OCI-M1 (cell line): ENCODE measurements around the gene FCMR.

ENCODE experiments used
- DNase-seq: peaks from one replicate; lab custom pipeline; 2025; lab: John Stamatoyannopoulos, UW

FCMR gene

DNA sequence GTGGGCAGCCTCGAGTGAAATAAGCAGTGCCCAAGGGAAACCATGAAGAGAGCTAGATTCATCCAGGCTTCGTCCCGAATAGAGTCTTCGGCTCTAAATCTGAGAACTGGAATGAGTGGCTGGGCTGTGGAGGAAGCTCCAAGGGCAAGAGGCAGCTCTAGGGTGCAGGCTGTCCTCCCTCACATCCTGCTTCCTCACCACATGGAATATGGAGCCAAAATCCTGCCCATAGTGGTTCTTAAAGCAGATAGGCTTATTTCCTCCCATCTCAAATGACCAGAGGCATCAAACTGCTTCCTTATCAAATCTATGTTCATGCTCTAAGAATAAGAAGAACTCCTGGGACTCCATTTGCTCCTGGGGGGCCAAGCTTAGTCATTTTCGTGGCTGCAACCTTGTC is 22.0 kb downstream of the FCMR start:
- DNase-seq: no peak

DNA sequence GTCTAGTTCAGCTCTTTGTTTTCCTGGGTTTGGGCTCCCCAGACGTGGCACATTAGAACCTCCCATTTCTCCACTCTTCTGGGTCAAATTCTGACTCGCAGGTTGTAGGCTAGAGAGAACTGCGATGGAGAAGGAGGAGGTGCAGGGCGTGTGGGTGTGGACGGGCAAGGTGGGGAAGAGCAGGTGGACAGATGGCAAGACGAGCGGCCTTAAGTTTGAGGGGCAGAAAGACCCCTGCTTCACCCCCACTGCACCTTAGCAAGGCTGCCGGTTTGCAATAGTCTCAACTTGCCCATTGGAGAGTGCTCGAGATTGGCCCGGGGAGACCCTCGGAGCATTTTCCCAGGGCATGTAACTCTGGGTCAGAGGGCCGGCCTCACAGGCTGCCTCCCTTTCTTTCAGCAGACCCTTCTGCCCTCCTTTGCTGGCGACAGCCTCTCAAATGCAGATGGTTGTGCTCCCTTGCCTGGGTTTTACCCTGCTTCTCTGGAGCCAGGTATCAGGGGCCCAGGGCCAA is 22.8 kb downstream of the FCMR start:
- DNase-seq: no peak

DNA sequence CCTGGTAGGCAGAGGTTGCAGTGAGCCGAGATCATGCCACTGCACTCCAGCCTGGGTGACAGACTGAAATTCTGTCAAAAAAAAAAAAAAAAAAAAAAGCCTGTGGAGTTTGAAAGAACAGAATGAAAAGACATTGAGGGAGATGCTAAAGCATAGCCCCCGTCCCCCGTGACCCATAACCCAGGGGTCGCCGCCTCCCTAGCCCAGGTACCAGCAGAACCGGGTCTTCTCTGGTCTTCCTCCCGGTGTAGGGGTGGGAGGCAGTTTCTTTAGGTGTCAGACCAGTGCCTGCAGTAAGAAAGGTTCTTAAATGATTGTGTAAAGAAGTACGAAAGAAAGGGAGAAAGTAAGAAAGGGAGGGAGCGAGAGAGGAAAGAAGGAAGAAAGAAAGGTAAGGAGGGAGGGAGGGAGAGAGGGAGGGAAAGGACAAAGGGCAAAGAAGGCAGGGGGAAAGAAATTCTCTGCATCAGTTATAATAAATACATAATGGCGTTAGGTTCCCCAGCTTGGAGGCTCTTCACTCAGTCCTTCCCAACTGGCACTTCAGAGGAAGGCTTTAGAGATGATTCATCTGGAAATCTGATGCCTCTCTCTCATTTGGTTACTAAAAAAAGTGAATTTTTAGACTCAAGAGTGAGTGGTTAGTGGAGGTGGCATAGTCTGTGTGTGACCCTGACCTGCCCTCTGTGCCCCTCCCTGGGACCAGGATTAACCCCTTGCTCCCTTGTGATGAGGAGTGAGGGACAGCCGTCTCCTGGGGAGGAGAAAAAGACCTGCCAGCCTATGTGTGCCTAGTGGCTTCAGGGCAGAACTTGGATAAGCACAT is 23.4 kb downstream of the FCMR start:
- no peak for DNase-seq

DNA sequence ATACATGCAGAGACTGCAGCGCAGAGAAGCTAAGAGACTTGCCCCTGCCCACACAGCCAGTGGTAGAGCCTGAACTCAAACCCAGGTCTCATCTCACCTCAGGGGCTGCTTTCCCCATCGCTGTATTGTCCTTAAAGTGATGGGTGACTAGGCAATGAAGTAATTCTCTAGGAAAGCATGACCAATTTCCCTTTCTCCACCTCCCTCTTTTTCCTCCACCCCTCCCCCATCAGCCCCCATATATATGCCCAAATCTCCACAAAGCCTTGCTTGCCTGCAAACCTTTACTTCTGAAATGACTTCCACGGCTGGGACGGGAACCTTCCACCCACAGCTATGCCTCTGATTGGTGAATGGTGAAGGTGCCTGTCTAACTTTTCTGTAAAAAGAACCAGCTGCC is 24.6 kb downstream of the FCMR start, which contains the start of gene IL24:
Gene IL24 (plus strand): TSS at position 269 of the 400 bp plus-strand sequence. CDS start 390 bp downstream, outside the sequence.
- DNase-seq: no peak

DNA sequence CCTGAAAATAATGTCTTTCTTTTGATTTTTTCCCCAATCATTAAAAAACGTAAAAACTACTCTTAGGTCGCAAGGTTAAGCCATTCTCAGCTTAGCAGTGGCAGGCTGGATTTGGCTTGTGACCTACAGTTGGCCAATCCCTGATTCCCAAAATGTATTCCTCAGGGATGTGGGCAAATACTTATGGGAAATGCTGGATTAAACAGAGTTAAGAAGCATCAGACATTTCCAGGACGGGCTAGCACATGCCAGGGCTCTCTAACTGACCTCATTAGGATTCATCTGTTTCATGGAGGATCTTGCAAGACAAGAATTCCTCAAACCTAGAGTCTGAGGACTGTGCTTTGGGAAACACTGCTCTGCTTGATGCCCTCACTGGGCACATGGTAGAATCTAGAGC is 25.5 kb downstream of the FCMR start:
- DNase-seq: no peak

DNA sequence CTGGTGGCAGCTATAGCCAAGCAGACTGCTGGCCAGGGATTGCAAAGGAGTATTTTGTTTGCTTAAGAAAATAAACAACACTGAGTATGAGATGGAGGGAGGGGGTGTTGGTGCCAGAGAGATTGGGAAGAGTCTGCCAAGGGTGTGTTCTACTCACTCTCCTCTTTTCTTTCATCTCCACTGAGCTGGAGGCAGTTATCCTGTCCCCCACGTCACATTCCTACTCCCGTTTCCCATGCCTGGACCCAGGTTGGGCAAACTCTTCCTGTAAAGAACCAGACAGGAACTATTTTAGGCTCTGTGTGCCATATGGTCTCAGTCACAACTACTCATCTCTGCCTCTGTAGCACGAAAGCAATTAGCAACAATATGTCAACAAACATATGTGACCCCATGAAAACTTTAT is 25.9 kb downstream of the FCMR start:
- DNase-seq: no peak

DNA sequence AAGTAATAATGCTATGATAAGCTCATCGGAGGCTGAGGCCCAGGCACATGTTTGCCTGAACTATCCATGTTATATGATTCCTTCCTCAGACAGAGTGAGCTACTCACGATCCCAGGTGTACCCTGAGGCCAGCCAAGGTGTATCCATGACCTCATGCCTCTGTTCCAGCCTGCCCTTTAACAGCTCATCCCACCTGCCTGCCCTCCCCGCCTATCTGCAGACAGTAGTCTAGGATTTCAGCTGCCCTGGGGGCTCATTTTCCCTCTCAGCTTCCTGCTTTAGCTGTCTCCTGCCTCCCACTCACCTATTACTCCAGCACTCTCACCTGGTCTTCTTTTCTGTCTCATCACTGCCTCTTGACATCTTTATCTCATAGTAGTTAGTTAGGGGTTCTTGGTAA is 26.4 kb downstream of the FCMR start:
- DNase-seq: no peak

DNA sequence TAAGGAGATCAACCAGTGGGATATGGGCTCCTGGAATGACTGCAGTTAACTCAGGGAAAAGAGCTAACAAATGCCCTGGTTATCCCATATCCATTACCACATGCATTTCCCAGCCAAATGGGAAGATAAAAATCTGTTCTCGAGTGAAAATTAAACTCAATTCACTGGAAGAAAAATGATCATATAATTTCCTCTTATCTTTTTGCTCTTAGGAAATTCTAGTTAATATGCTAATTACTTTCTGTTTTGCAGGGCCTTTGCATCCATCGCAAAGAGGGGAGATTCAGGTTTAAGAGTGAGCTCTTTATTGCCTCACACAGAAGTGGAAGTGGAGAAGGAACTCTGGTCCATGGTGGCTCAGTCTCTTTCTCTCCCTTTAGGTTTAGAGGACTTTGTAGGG is 28.4 kb downstream of the FCMR start:
- DNase-seq: no peak

DNA sequence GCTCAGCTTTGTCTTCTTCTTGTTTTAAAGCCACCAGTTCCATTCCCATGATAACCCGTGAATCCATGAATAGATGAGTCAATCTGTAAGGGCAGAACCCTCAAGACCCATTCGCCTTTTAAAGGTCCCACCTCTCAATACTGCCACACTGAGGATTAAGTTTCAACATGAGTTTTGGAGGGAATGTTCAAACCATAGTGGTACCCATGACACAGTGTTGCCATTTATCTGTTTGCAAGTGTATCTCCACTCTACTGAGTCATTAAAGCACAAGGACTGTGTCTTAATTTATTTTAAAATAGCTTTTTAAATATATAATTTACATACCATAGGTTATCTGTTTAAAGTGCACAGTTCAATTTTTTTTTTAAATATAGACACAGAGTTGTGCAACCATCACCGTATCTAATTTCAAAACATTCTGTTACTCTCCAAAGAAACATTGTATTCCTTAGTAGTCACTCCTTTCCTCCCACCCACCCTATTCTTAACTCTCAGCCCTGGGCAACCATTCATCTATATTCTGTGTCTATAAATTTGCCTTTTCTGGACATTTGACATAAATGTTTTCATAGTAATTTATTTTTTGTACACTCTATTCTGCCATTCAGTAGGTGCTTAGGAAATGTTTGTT is 29.3 kb downstream of the FCMR start:
- DNase-seq: no peak

DNA sequence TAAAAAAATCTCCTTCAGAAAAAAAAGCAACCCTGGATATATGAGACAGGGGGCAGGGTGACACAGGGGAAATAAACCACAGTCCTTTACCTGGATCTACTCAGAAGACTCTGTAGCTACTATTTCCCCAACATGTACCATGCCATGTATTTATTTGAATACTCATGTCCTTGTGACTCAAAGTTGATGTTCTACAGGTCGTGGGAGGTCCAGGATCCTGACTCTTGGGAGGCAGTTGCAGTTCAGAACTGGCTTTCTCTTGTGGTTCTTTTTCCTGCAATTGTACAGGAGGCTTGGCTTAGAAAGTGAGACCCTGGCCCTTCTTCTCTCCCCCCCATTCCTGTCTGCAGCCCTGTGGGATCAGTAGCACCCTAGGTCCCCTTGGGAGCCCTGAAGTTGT is 30.3 kb downstream of the FCMR start:
- no peak for DNase-seq

DNA sequence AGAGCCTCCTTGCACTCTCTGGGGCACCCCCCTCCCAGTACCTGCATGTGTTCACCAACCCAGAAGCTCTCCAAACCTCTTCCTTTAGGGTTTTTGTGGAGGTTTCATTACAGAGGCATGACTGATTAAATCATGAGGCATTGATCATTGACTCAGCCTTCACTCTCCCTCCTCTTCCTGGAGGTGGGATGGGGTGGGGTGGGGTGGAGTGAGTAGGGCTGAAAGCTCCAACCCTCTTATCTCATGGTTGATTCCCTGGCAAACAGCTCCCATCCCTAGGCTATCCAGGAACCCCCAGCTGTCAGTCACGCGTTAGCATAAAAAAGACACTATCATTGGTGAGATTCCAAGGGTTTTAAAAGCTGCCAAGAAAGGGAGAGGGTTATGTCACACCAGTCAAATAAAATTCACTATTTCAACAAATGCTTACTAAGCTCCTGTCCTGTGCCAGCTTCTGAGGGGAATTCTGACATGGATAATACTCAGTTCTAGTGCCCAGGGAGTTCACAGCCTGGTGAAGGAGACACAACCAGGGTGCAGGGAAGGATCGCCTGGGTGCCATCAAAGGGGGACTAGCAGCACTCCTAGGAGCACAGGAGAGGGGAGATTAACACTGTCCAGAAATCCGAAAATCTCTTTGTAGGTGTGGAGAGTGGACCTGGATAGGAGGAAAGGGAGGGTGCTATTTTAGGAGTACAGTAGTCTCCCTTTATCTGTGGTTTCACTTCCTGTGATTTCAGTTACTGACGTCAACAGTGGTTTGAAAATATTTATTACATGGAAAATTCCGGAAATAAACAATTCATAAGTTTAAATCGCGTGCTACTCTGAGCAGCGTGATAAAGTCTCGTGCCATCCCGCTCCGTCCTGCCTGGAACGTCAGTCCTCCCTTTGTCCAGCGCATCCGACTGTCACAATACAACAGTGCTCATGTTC is 31.3 kb downstream of the FCMR start:
- DNase-seq: peak; percentile 33

DNA sequence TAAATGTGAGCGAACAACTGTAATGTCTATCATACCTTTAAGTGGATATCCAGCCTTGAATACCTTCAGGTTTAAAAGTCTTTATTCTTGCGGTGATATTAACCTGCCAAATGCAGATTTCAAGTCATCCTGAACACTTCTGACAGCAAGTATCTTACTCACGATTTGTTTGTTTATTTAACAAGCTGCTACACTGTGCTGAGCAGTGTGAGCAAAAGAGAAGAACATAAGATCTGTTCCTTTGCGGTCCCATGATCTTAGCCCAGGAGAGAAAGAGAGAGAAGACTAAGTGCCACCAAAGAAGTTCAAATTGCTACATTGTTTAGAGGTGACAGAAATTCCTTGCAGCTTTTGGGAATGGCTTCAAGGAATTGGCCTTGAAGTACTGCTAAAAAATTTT is 34.0 kb downstream of the FCMR start:
- DNase-seq: no peak

DNA sequence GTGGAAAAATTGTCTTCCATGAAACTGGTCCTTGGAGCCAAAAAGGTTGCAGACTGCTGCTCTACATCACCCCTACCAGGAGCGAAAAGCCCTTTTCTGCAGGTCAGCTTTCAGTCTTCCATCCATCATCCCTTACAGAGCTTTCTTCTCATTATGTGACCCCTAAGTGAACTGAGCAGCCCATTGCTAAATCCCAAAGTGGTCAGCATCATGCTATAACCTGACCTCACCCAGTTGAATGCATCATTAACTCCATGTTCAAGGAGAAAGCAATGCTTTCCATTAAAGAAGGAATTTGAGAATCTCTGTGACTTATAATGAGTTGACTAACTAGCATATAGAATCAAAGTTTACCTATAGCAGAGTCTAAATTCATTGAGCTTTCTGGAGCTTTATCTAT is 34.9 kb downstream of the FCMR start:
- DNase-seq: no peak

DNA sequence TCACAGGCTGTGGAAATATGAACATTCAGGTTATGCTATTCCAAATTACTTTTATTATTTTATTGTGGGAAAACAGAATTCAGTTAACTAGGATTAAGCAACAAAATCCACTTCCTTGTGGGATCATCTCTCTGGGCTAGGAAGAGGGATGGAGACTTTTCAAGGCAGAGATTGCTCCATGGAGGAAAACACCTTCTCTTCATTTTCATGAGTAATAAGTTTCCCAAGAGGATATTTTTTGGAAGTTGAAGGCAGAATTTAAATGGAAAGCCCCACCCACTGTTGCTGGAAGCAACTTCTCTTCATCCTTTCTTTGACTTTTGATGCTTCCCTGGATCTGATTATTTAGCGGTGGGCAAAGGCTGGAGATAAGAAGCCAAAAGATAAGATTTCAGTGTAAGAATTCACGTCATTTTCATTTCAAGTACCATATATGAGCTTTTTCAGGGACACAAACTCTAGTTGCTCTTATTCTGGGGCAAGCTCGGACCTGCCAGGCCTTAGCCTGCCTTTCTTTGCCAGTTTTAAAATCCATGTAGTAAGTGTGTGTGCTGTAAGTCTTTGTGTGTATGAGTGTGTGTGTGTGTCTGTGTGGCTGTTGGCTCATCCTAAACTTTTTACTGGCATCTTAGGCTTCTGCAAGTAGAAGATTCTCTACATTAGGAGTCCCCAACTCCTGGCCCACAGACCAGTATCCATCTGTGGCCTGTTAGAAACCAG is 36.2 kb downstream of the FCMR start:
- no peak for DNase-seq

DNA sequence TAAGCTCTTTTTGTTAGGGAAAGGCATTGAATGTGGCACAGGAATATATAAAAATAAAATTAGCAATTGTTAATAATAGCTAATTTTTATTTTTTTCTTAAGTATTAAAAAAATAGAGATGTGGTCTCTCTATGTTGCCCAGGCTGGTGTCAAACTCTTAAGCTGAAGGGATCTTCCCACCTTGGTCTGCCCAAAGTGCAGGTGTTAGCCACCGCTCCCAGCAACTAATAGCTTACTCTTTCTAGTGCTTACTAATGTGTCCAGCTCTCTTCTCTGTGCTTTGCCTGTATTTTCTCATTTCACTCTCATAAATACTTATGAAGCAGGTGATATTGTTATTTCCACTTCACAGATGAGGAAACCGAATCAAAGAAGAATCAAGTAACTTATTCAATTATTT is 37.9 kb downstream of the FCMR start:
- DNase-seq: no peak

DNA sequence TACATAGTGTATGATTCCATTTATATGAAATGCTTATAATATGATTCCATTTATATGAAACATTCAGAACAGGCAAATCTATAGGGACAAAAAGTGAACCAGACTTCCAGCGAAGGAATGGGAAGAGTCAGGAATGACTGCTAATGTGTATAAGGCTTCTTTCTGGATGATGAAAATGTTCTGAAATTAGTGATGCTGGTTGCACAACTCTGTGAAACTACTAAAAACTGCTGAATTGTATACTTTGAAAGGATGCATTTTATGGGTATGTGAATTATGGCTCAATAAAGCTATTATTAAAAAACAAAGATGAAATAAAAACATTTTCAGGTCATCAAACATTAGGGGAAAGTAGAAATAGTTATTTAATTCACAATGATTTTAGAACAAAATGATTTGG is 38.6 kb downstream of the FCMR start:
- no peak for DNase-seq

DNA sequence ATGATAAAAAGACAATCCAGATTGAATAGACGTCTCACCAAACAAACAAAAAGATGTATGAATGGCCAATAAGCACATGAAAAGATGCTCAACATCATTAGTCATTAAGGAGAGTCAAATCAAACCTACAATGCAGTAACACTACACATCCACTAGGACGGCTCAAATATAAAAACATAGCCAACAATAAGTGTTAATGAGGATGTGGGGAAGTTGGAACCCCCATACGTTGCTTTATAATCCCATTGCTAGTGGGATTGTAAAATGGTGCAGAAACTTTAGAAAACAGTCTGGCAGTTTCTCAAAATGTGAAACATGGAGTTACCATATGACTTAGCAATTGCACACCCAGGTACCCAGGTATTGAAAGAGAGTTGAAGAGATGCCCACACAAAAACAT is 39.2 kb downstream of the FCMR start:
- DNase-seq: no peak

DNA sequence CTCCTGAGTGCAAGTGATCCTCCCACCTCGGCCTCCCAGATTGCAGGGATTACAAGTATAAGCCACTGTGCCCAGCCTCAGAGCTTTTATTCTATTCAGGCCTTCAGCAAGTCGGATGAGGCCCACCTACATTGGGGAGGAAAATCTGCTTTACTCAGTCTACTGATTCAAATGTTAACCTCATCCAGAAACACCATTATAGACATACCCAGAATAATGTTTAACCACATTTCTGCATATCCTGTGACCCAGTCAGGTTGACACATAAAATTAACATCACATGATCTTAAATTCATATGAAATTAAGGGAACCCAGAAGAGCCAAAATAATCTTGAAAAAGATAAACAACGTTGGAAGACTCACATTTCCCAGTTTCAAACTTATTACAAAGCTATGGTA is 41.4 kb downstream of the FCMR start:
- DNase-seq: no peak

DNA sequence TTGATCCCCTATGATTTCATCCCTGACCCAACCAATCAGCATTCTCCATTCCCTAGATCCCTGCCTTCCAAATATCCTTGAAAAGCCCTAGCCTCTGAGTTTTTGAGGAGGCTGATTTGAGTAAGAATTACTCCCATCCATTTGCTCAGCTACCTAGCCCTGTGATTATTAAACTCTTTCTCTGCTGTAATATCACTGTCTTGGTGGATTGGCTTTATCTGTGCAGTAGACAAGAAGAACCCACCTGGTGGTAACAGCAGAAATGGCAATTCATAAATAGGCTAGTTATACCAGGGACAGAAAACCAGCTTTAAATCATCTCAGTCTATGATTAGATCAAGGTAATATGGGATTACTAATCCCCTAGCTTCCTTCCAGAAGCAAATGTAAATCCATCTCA is 43.3 kb downstream of the FCMR start:
- DNase-seq: peak; percentile 64

DNA sequence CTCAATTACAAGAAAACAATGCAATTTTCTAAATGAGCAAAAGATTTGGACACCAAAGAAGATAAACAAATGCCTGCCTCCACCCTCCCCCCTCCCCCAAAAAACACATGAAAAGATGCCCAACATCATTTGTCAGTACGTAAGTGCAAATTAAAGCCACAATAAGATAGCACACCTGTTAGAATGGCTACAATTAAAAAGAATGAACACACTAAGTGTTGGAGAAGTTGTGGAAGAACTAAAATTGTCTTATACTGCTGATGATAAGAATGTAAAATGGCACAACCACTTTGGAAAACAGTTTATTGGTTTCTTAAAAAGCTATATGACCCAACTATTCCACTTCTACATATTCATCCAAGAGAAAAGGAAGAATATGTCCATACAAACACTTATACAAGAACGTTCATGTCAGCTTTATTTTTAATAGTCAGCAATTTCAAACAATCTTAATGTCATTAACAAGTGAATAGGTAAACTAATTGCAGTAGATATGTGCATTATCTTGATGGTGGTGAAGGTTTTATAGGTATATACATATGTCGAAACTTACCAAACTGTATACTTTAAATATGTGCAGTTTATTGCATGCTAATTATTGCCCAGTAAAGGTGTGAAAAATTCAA is 45.9 kb downstream of the FCMR start:
- no peak for DNase-seq

DNA sequence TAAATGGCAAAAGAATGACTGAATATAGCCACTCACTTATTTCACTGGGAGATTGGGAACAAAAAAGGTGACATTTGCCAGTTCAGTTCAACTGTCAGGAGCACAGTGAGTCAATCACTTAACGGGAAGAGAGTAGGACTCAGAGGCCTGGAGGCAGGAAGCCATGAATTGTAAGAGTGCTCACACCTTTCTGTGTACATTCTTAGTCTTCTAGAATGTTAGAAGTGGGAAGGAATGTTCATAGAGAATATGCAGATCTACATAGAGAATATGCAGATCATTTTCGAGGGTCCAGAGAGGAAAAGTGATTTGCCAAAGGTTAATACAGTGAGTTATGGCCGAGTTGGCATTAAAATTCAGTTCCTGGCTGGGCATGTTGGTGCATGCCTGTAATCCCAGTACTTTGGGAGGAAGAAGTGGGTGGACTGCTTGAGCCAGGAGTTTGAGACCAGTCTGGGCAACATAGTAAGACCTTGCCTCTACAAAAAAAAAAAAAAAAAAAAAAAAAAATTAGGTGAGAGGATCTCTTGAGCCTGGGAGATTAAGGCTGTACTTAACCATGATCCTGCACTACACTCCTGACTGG is 48.0 kb downstream of the FCMR start:
- DNase-seq: no peak
